HCT116 (cell line): Measurements from ENCODE around the gene PRSS22. TPM values are rescaled to one million over a fixed set of nuclear protein-coding genes. Genes with fewer than 3 reads are reported as not detected.

ENCODE experiments used
- ATAC-seq: fragments of 200-7000 bp; cut with Tn5 transposase; 2 replicates; pipeline ENCODE4 v1.9.1; 2020; ENCODE audit warnings: mild to moderate bottlenecking, moderate library complexity
- BruUV-seq: library from RNA; stranded (reverse); fragments of 400-500 nt; replicated peaks from 2 replicates; lab custom pipeline; 2021; lab: Mats Ljungman, UMichigan
- CTCF ChIA-PET: fragments of 300-600 bp; sonication (Branson Sonifier 250); formaldehyde crosslinking; loops from one replicate; lab custom pipeline; 2021; ENCODE audit warnings: antibody characterized with exemption; lab: Charles Lee
- POLR2A ChIA-PET: fragments of 300-600, 350-600 bp; sonication (Branson Sonifier 250); formaldehyde crosslinking; loops from one replicate; lab custom pipeline; 2021; ENCODE audit warnings: antibody characterized with exemption; lab: Charles Lee
- RAD21 ChIA-PET, 2 experiments: fragments of 300-600 bp; sonication (Branson Sonifier 250); formaldehyde crosslinking; loops; one replicate each; lab custom pipeline; 2023; ENCODE audit warnings: low total read pairs in 2 of 2; ENCODE audit not compliant: uncharacterized antibody in 2 of 2, unreplicated experiment in 2 of 2, low non-redundant PET in 1 of 2; lab: Charles Lee
- DNase-seq: peaks from one replicate; pipeline ENCODE4 v3.0.0-alpha.2; 2010; ENCODE audit warnings: low read depth, low spot score
- H2AFZ ChIP-seq: fragments of 200-600 bp; shearing (Covaris generic), sonication (generic); 2 replicates; pipeline ENCODE4 v1.6.1; 2017; ENCODE audit warnings: low read depth, mixed run types, mixed read lengths, antibody characterized with exemption, low read length; ENCODE audit not compliant: poor library complexity, severe bottlenecking
- H3K27ac ChIP-seq: 2 replicates; pipeline ENCODE4 v1.5.1; 2012; ENCODE audit warnings: low read depth, low read length
- H3K27me3 ChIP-seq: fragments of 200-600 bp; sonication (generic); 2 replicates; pipeline ENCODE4 v1.6.1; 2016; ENCODE audit warnings: mixed run types, low read length, mixed read lengths; ENCODE audit not compliant: insufficient read depth
- H3K36me3 ChIP-seq, 2 experiments: fragments of 200-500 bp in 1 of 2; fragments of 200-600 bp in 1 of 2; sonication (Bioruptor generic) in 1 of 2; sonication (generic) in 1 of 2; 2 replicates each; pipeline versions ENCODE4 v1.5.1 to v1.6.1; 2014 to 2016; ENCODE audit warnings: low read length in 2 of 2, inconsistent platforms in 1 of 2, mixed read lengths in 1 of 2, mixed run types in 1 of 2; ENCODE audit not compliant: insufficient read depth in 2 of 2, control insufficient read depth in 1 of 2
- H3K4me1 ChIP-seq, 2 experiments: fragments of 200-600 bp in 1 of 2; sonication (generic) in 1 of 2; 2 replicates each; pipeline versions ENCODE4 v1.5.1 to v1.6.1; 2012 to 2017; ENCODE audit warnings: low read length in 2 of 2, inconsistent platforms in 1 of 2, mild to moderate bottlenecking in 1 of 2, mixed read lengths in 1 of 2, mixed run types in 1 of 2, moderate library complexity in 1 of 2; ENCODE audit not compliant: insufficient read depth in 2 of 2, control insufficient read depth in 1 of 2
- H3K4me2 ChIP-seq: fragments of 200-600 bp; sonication (generic); 2 replicates; pipeline ENCODE4 v1.6.1; 2017; ENCODE audit warnings: mixed run types, low read length, mixed read lengths
- H3K4me3 ChIP-seq, 2 experiments: fragments of 200-600 bp in 1 of 2; sonication (generic) in 1 of 2; replicated peaks in 1 of 2; 2 replicates each; pipeline ENCODE4 v1.5.1; 2011 to 2016; ENCODE audit warnings: low read length in 2 of 2, control low read depth in 1 of 2, low read depth in 1 of 2, mild to moderate bottlenecking in 1 of 2, mixed read lengths in 1 of 2, mixed run types in 1 of 2
- H3K79me2 ChIP-seq: fragments of 200-600 bp; sonication (generic); 2 replicates; pipeline ENCODE4 v1.6.1; 2017; ENCODE audit warnings: mild to moderate bottlenecking, mixed run types, low read length, moderate library complexity, mixed read lengths; ENCODE audit not compliant: insufficient read depth
- H3K9ac ChIP-seq: fragments of 200-600 bp; sonication (generic); 2 replicates; pipeline ENCODE4 v1.6.1; 2016; ENCODE audit warnings: low read length, mixed read lengths
- H3K9me2 ChIP-seq: fragments of 200-600 bp; sonication (generic), shearing (Covaris generic); 2 replicates; pipeline ENCODE4 v1.6.1; 2017; ENCODE audit warnings: mixed run types, mild to moderate bottlenecking, moderate library complexity; ENCODE audit not compliant: insufficient read depth
- H3K9me3 ChIP-seq, 2 experiments: fragments of 200-500 bp in 1 of 2; fragments of 200-600 bp in 1 of 2; sonication (Bioruptor generic) in 1 of 2; sonication (generic) in 1 of 2; 2 replicates each; pipeline ENCODE4 v1.6.1; 2014 to 2017; ENCODE audit warnings: low read length in 2 of 2, mixed read lengths in 2 of 2, inconsistent platforms in 1 of 2, low read depth in 1 of 2, mild to moderate bottlenecking in 1 of 2, mixed run types in 1 of 2, moderate library complexity in 1 of 2; ENCODE audit not compliant: control insufficient read depth in 1 of 2, insufficient read depth in 1 of 2
- H4K20me1 ChIP-seq: fragments of 200-600 bp; sonication (generic), shearing (Covaris generic); 2 replicates; pipeline ENCODE4 v1.6.1; 2017; ENCODE audit warnings: mixed run types, mild to moderate bottlenecking, moderate library complexity; ENCODE audit not compliant: insufficient read depth
- FOSL1 ChIP-seq: IDR thresholded peaks from 2 replicates; pipeline ENCODE4 v1.6.1; 2012; ENCODE audit warnings: low read depth
- TCF7L2 ChIP-seq: IDR thresholded peaks from 2 replicates; pipeline ENCODE4 v1.7.0; 2011; ENCODE audit warnings: borderline replicate concordance, inconsistent platforms; ENCODE audit not compliant: insufficient read depth, insufficient read length; ENCODE audit errors: extremely low read depth
- intact Hi-C: fragments of 100-400 bp; cut with micrococcal nuclease; formaldehyde crosslinking; loops from 2 replicates; pipeline ENCODE4 v1.10.0; 2022
- total RNA-seq: library from RNA; stranded (reverse); gene quantifications from one replicate; pipeline ENCODE4 v1.2.1, GENCODE V29; 2021; ENCODE audit not compliant: unreplicated experiment
- TF ChIP-seq, protein P1 (sequence below): IDR thresholded peaks from 2 replicates; pipeline ENCODE4 v1.6.1; 2012; ENCODE audit warnings: low read depth

Gene PRSS22
- total RNA-seq, 1 experiment from 2014 or later = 20.2 TPM

DNA sequence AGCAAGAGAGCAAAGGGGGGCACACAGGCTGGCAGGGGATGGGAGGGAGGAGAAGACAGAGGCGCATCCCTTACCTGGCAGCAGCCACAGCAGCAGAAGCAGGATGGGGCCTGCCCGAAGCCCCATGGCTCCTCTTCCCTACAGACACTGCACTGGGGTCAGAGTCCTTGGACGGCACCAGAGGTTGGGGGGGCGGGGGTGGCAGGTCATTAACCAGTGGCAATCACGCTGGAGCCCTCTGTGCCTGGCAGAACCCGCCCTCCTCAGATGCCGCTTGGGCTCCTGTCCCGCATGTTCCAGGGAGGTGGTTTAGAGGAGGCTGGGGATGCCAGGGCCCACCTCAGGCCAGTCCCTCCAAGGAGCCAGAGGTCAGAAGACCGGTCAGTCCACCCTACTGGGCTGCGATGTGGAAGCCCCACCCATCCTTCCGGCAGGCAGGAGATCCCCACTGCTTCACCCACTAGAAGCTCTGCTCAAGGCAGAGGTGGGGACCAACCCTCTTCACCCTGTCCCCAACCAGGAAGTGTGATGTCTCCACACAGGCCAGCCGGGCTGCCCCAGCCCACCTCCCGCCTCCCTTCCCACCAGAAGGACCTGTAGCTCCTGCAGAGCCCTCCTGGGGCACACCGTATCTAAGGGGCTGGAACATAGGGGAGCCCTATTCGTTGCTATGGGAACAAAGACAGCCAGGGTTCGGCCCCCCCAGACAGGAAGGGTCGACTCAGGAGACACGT is 16.2 kb downstream of the PRSS22 start:
- Histone ChIP-seq H4K20me1 (no peaks in the 10 kb centered on the region), H3K4me3 (peak overlapping the region; percentile 74 to 79), H3K4me2 (peak overlapping the region; percentile 95), H3K36me3 (no peaks in the 10 kb centered on the region), H3K27ac (peak overlapping the region; percentile 59), H3K4me1 (peaks cover 14 to 59% of the 10 kb centered on the region in 2 experiments), H3K79me2 (no peaks in the 10 kb centered on the region), H3K27me3 (no peaks in the 10 kb centered on the region), H3K9ac (peak overlapping the region; percentile 73), H2AFZ (no peak overlapping the region), H3K9me3 (no peaks in the 10 kb centered on the region), H3K9me2 (no peaks in the 10 kb centered on the region)
- no peak for TF ChIP-seq TCF7L2
- TF ChIP-seq, protein P1, sequence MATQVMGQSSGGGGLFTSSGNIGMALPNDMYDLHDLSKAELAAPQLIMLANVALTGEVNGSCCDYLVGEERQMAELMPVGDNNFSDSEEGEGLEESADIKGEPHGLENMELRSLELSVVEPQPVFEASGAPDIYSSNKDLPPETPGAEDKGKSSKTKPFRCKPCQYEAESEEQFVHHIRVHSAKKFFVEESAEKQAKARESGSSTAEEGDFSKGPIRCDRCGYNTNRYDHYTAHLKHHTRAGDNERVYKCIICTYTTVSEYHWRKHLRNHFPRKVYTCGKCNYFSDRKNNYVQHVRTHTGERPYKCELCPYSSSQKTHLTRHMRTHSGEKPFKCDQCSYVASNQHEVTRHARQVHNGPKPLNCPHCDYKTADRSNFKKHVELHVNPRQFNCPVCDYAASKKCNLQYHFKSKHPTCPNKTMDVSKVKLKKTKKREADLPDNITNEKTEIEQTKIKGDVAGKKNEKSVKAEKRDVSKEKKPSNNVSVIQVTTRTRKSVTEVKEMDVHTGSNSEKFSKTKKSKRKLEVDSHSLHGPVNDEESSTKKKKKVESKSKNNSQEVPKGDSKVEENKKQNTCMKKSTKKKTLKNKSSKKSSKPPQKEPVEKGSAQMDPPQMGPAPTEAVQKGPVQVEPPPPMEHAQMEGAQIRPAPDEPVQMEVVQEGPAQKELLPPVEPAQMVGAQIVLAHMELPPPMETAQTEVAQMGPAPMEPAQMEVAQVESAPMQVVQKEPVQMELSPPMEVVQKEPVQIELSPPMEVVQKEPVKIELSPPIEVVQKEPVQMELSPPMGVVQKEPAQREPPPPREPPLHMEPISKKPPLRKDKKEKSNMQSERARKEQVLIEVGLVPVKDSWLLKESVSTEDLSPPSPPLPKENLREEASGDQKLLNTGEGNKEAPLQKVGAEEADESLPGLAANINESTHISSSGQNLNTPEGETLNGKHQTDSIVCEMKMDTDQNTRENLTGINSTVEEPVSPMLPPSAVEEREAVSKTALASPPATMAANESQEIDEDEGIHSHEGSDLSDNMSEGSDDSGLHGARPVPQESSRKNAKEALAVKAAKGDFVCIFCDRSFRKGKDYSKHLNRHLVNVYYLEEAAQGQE = no peak
- TF ChIP-seq FOSL1 = no peak
- ChIA-PET CTCF (interaction anchor here (0.7 to 1.6 kb wide), 9 partner anchors 14 to 152 kb away, joined by 3 to 14 read pairs (median 3); partner anchors contain the start of genes FLYWCH1, FLYWCH2 and PRSS22), POLR2A (interaction anchor here (0.7 kb wide), 1 partner anchor 41 kb away, joined by 3 read pairs; the partner anchor contains the start of gene FLYWCH2), RAD21 (no interaction called here)
- intact Hi-C loops = loop anchor here (1.0 kb wide), 2 partner anchors 15 to 27 kb away; no protein-coding TSS in a partner anchor
- ATAC-seq (peak; percentile 41), DNase-seq (no peak)
- BruUV-seq = TSS peak; percentile 89
